HG03064 (cell line): ENCODE data around the gene ACOT2.
"Not testable (repeated sequence)": the region's sequence is repeated elsewhere in the genome, so short reads cannot be mapped to it uniquely, and the experiment has no call there.

Experiments
- ATAC-seq: cut with Tn5 transposase; IDR thresholded peaks from one replicate; pipeline ENCODE4 v1.9.1; 2021; ENCODE audit warnings: low read depth; ENCODE audit not compliant: unreplicated experiment

The ACOT2 gene, protein sequence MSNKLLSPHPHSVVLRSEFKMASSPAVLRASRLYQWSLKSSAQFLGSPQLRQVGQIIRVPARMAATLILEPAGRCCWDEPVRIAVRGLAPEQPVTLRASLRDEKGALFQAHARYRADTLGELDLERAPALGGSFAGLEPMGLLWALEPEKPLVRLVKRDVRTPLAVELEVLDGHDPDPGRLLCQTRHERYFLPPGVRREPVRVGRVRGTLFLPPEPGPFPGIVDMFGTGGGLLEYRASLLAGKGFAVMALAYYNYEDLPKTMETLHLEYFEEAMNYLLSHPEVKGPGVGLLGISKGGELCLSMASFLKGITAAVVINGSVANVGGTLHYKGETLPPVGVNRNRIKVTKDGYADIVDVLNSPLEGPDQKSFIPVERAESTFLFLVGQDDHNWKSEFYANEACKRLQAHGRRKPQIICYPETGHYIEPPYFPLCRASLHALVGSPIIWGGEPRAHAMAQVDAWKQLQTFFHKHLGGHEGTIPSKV

GRCh38 chr14:73569185-73569958 is at the start of gene ACOT2:
ACOT2 (plus strand) TSS chr14:73569213; CDS start chr14:73569241, 28 bp downstream.
- not testable (repeated sequence) for ATAC-seq

- ATAC-seq: no peak
These were observed 47.8 kb upstream of the ACOT2 start for GRCh38 chr14:73521229-73521628.

GRCh38 chr14:73524493-73524892 is 44.5 kb upstream of the ACOT2 start:
- no peak for ATAC-seq

DNA sequence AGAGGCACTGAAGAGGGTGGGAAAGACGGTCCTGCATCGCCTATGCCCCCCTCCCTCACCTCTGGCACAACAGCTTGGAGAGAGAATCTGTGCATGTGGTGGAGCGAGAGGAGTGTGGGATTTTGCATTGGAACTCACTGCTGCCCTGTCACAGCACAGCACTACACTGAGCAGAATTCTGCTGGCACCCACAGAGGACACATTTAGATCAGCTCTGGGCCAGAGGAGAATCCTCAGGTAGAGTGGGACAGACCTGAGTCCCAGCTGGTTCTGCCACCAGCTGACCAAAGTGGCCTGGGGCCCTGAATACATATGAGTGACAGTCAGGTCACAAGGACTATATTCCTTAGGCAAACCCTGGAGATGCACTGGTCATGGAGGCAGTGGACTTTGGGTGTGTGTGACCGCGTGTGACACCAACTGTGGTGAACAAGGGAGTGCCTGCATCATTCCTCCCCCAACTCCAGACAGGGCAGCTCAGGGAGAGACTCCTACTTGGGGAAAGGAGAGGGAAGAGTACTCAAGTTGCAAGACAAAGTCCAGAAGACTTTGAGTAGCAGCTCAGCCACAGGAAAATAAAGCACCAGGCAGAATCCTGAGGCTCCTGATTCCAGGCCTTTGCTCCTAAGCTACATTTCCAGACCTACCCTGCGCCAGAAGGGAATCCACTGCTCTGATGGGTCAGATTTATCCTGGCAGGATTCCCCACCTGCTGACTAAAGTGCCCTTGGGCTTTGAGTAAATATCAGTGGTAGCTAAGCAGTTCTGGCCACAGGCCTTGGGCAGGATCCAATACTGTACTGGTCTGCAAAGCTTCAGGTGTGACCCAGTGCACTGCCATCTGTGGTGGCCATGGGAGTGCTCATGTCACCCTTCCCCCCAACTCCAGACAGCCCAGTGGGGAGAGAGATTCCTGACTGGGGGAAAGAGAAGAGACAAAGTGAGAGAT is 42.7 kb upstream of the ACOT2 start:
- ATAC-seq: no peak

- ATAC-seq: not testable (repeated sequence)
These were observed 39.7 kb upstream of the ACOT2 start for GRCh38 chr14:73529356-73529755.

- not testable (repeated sequence) for ATAC-seq
These were observed 37.0 kb upstream of the ACOT2 start for GRCh38 chr14:73531971-73532370.

GRCh38 chr14:73537244-73538045 is 31.6 kb upstream of the ACOT2 start:
- not testable (repeated sequence) for ATAC-seq

DNA sequence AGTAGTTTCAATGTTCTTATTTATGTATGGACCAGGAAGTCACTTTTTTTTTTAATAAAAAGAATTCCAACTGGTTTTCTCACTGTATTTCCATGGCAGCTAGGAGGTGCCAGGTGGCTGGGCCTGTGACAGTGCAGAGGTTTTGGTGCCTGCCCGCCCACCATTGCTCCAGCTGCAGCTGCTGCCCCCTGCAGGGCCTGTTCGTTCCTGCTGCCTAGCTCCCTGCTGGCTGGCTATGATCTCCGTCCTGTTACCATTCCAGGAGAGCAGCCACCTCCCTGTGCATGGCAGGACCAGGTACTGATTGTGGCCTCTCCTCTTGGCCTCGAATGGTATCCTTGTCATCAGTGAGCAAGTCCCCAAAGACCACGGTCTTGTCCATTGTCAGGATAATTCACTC is 30.0 kb upstream of the ACOT2 start:
- ATAC-seq: not testable (repeated sequence)

DNA sequence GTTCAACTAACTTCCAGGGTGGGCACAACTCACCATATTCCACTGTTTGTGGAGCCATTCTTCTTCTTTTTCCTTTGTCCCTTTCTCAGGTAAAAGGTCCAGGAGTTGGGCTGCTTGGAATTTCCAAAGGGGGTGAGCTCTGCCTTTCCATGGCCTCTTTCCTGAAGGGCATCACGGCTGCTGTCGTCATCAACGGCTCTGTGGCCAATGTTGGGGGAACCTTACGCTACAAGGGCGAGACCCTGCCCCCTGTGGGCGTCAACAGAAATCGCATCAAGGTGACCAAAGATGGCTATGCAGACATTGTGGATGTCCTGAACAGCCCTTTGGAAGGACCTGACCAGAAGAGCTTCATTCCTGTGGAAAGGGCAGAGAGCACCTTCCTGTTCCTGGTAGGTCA is 26.1 kb upstream of the ACOT2 start:
- not testable (repeated sequence) for ATAC-seq

DNA sequence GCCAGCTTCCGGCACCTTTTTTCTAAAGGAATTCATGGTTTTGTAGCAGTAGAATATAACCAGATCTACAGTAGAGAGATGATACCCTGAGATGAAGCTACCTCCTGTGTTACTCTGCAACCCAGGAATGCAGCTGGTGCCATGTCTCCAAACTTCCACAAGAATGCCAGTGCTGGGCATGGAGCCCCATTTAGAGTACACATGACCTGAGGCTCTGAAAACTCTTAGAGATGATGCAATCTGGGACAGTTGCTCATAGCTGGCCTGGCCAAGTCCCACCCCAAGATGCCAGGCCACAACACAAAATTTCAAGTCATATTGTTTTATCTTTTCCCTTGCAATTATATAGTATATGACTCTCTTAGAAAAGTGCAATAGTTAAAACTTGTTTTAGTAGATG is 23.7 kb upstream of the ACOT2 start:
- ATAC-seq: not testable (repeated sequence)

DNA sequence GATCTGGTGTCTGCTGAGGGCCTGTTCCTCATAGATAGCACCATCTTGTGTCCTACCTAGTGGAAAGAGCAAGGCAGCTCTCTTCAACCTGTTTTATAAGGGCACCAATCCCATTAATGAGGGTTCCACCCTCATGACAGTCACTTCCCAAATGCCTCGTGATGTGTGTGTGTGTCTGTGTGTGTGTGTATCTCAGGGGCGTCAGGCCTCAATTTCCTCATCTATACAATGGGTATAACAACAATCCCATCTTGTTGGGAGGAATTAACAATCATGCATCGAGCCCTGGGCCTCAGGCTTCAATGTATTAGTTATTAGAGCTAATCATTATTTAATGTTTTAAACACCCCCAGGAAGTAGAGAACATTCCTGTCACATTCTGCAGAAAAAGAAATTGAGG is 19.9 kb upstream of the ACOT2 start:
- not testable (repeated sequence) for ATAC-seq

DNA sequence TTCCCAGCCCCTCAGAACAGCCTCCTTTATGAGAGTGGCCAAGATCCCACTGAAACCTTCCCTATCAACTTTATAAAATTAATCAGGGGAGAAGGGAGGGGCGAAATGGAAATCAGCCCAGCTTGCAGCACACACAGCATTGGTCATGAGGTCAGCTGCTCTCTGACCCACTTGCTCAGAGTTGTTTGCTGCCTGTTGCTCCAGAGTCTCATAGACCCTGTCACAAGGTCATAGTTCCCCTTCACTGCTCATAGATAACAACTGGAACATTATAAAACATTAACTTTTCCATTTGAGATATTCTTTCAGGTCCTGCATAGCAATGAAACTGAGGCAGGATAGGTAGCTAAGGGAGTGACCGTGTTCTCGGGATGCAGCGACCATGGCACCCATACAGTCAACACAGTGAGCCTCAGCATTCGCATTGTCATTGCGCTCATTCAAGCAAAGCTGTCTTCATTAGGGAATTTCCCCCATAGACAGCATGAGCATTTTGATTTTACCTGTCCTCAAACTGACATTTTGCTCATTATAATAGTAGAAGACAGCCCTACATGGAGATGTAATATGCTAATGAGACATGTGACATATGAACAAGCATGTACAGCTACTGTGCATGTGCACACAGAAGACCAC is 19.0 kb upstream of the ACOT2 start:
- not testable (repeated sequence) for ATAC-seq

DNA sequence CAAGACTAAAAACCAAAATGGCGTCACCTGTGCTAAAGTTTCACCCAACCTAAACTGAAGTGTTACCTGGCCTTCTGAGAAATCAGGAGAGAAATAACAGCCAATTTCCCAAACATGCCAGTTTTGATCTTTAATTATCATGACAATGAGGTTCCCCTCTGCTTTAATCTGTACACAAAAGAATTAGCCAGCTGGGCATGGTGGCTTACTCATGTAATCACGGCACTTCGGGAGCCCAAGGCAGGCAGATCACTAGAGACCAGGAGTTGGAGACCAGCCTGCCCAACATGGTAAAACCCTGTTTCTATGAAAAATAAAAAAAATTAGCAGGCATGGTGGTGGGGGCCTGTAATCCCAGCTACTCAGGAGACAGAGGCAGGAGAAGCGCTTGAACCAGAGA is 15.2 kb upstream of the ACOT2 start:
- no peak for ATAC-seq

GRCh38 chr14:73557201-73557600 is 11.8 kb upstream of the ACOT2 start:
- ATAC-seq: not testable (repeated sequence)

- not testable (repeated sequence) for ATAC-seq
These were observed 10.8 kb upstream of the ACOT2 start for GRCh38 chr14:73558238-73558637.

GRCh38 chr14:73562256-73562655 is 6.8 kb upstream of the ACOT2 start:
- ATAC-seq: not testable (repeated sequence)

DNA sequence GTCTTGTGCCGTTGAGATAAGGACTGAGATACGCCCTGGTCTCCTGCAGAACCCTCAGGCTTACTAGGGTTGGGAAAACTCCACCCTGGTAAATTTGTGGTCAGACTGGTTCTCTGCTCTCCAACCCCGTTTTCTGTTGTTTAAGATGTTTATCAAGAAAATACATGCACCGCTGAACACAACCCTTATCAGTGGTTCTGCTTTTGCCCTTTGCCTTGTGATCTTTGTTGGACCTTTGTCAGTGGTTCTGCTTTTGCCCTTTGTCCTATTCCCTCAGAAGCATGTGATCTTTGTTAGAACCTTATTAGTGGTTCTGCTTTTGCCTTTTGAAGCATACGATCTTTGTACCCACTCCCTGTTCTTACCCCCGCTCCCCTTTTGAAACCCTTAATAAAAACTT is 6.3 kb upstream of the ACOT2 start:
- ATAC-seq: not testable (repeated sequence)

- ATAC-seq: not testable (repeated sequence)
These were observed 2.6 kb upstream of the ACOT2 start for GRCh38 chr14:73566431-73566830.

DNA sequence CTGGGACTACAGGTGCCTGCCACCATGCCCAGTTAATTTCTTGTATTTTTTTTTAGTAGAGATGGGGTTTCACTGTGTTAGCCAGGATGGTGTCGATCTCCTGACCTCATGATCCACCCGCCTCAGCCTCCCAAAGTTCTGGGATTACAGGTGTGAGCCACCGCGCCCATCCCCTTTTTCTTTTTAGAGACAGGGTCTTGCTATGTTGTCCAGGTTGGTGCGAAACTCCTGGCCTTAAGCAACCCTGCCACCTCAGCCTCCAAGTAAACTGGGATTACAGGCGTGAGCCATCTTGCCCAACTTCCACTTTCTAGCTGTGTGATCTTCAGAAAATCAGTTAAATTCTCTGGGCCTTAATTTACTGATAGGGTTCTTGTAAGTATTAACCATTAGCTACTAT is 2.1 kb upstream of the ACOT2 start:
- not testable (repeated sequence) for ATAC-seq
